Measurements from ENCODE around the gene ZNF746.

GRCh38 chr7:149430192-149430591 lies 67.4 kb downstream of the ZNF746 start:
- no peak for TF ChIP-seq CTCF (conservative IDR thresholded peaks at IDR 0.05; ENCODE audit: low read length)
- TF ChIP-seq EZH2phosphoT487 (IDR thresholded peaks at IDR 0.05; ENCODE audit: borderline replicate concordance), result no peak

All from Loucy (cell line).